Spleen (tissue), 11 donors: ENCODE results near the gene NAT10. TPM values are rescaled to one million over a fixed set of nuclear protein-coding genes. Genes with fewer than 3 reads are reported as not detected.

Experiments used
- DNase-seq: peaks from one replicate; pipeline ENCODE4 v3.0.0-alpha.2; 2020
- H3K27ac ChIP-seq, 8 donors: fragments of 200-600 bp; sonication (generic) in 7 of 8; 1 replicate in 4 of 8; 2 replicates in 4 of 8; pipeline versions ENCODE4 v1.5.0 to v1.8.0; 2016 to 2021; ENCODE audit warnings: inconsistent platforms in 4 of 8, mild to moderate bottlenecking in 4 of 8, moderate library complexity in 1 of 8
- H3K27me3 ChIP-seq, 7 donors: fragments of 200-600 bp; sonication (generic) in 6 of 7; replicated peaks in 1 of 7; 1 replicate in 4 of 7; 2 replicates in 3 of 7; pipeline versions ENCODE4 v1.5.0 to v1.8.0; 2016 to 2021; ENCODE audit warnings: inconsistent platforms in 3 of 7, mild to moderate bottlenecking in 1 of 7
- H3K36me3 ChIP-seq, 6 donors: fragments of 200-600 bp; sonication (generic) in 5 of 6; 1 replicate in 4 of 6; 2 replicates in 2 of 6; pipeline versions ENCODE4 v1.5.0 to v1.8.0; 2016 to 2021; ENCODE audit warnings: inconsistent platforms in 2 of 6
- H3K4me1 ChIP-seq, 6 donors: fragments of 200-600 bp; sonication (generic) in 5 of 6; 1 replicate in 3 of 6; 2 replicates in 3 of 6; pipeline versions ENCODE4 v1.5.0 to v1.8.0; 2016 to 2021; ENCODE audit warnings: inconsistent platforms in 3 of 6
- H3K4me3 ChIP-seq, 8 donors: fragments of 200-600 bp; sonication (generic) in 7 of 8; 1 replicate in 4 of 8; 2 replicates in 4 of 8; pipeline versions ENCODE4 v1.5.0 to v1.8.0; 2016 to 2021; ENCODE audit warnings: inconsistent platforms in 4 of 8, mild to moderate bottlenecking in 4 of 8, moderate library complexity in 2 of 8
- H3K9me3 ChIP-seq, 8 donors: fragments of 200-600 bp; sonication (generic) in 7 of 8; 1 replicate in 4 of 8; 2 replicates in 4 of 8; pipeline versions ENCODE4 v1.5.0 to v1.8.0; 2016 to 2021; ENCODE audit warnings: inconsistent platforms in 4 of 8
- CTCF ChIP-seq, 11 experiments: fragments of 200-600 bp in 7 of 11; fragments of 450-650 bp in 4 of 11; sonication (generic) in 4 of 11; IDR thresholded peaks in 8 of 11; conservative IDR thresholded peaks in 3 of 11; 1 replicate in 7 of 11; 2 replicates in 4 of 11; pipeline versions ENCODE4 v1.4.0 to v1.8.0; 2016 to 2021; ENCODE audit warnings: antibody characterized with exemption in 11 of 11, inconsistent platforms in 4 of 11, mild to moderate bottlenecking in 1 of 11
- POLR2A ChIP-seq, 3 donors: fragments of 450-650 bp; IDR thresholded peaks; one replicate each; pipeline ENCODE4 v1.5.1; 2017; ENCODE audit warnings: antibody characterized with exemption in 3 of 3, mild to moderate bottlenecking in 1 of 3
- POLR2AphosphoS5 ChIP-seq, 3 donors: sonication (generic); formaldehyde crosslinking; IDR thresholded peaks; one replicate each; pipeline ENCODE4 v1.5.1; 2017; ENCODE audit warnings: antibody characterized with exemption in 3 of 3
- WGBS, 5 donors: extraction: QIAGEN DNeasy Blood & Tissue Kit in 3 of 5; methylation state at CpG; one replicate each; pipeline versions ENCODE4 v1.1.5 to v1.1.7; 2013 to 2018; 5-methylcytosine and 5-hydroxymethylcytosine counted together
- intact Hi-C: fragments of 100-400 bp; cut with DNase I; formaldehyde crosslinking; loops from one replicate; pipeline ENCODE4 v1.15.0; 2023; ENCODE audit warnings: low total_unique reads
- polyA plus RNA-seq, 3 donors: library from polyadenylated mRNA; stranded (reverse); fragments of 200-250 nt; gene quantifications; one replicate each; pipeline ENCODE4 v1.2.1, GENCODE V29; 2013
- total RNA-seq, 7 donors: library from RNA; depleted of rRNA in 3 of 7; stranded (reverse); fragments of >200 nt in 3 of 7; fragmentation: NEBNext Ultra II Directional in 4 of 7; extraction: Animal tissue kit (Norgen Biotek cat#: 25700) in 4 of 7; gene quantifications; one replicate each; pipeline versions ENCODE4 v1.1.0 to v1.2.1, GENCODE V29; 2016 to 2021
- donor health status: healthy with polysubstance abuse.
- donor health status: DM: no; HTN: no; CAD: no; lungs with moderate emphysema.
- donor health status: DM: no; HTN: no; CAD: no.
- donor health status: Bipolar disorder and iron deficiency.
- donor health status: healthy.
- donor health status: DM: no; HTN: no; CAD: no.
- donor health status: DM: yes; HTN: yes; CAD: no.

Gene NAT10
- total and polyA plus RNA-seq, 10 donors: 27.6 to 64.5 (median 38.3) TPM

- peaks cover 0 to 16% (median 0%) of the 10 kb centered on the region in 7 donors for H3K27me3 ChIP-seq
- no peak for DNase-seq
- no peak overlapping the region for H3K4me3 ChIP-seq
- TF ChIP-seq CTCF (IDR thresholded peaks at IDR 0.05 in 8 of 11, conservative IDR thresholded peaks at IDR 0.05 in 3 of 11): no peak
- no peak for TF ChIP-seq POLR2AphosphoS5 (IDR thresholded peaks at IDR 0.05)
- no peak for TF ChIP-seq POLR2A (IDR thresholded peaks at IDR 0.05)
- intact Hi-C loops: loop anchor here (5.0 kb wide), 1 partner anchor 311 kb away; no protein-coding TSS in a partner anchor
- WGBS, 5 donors: 69 to 85% (median 79%) methylated on average over 2 of the region's 2 CpGs
- no peaks in the 10 kb centered on the region for H3K36me3 ChIP-seq
- no peak overlapping the region for H3K27ac ChIP-seq
- H3K4me1 ChIP-seq: peaks cover 0 to 24% (median 12%) of the 10 kb centered on the region in 6 donors
- H3K9me3 ChIP-seq: no peaks in the 10 kb centered on the region
Observed at GRCh38 chr11:34176751-34177209, 71.4 kb downstream of the NAT10 start.

- intact Hi-C loops: loop anchor here (5.0 kb wide), 1 partner anchor 309 kb away; no protein-coding TSS in a partner anchor
- no peak for DNase-seq
- Histone ChIP-seq H3K4me1 (peaks cover 0 to 24% (median 12%) of the 10 kb centered on the region in 6 donors), H3K9me3 (no peaks in the 10 kb centered on the region), H3K27me3 (peaks cover 0 to 6% (median 0%) of the 10 kb centered on the region in 7 donors), H3K36me3 (no peaks in the 10 kb centered on the region), H3K4me3 (no peak overlapping the region), H3K27ac (no peak overlapping the region)
- 87 to 92% (median 92%) methylated on average over 10 of the region's 10 CpGs for WGBS, 5 donors
- TF ChIP-seq CTCF (IDR thresholded peaks at IDR 0.05 in 8 of 11, conservative IDR thresholded peaks at IDR 0.05 in 3 of 11) (no peak), POLR2A (IDR thresholded peaks at IDR 0.05) (no peak), POLR2AphosphoS5 (IDR thresholded peaks at IDR 0.05) (no peak)
Observed at GRCh38 chr11:34178209-34178821, 72.9 kb downstream of the NAT10 start.

- no peaks in the 10 kb centered on the region for H3K36me3 ChIP-seq
- WGBS, 5 donors: 85 to 95% (median 92%) methylated on average over 9 of the region's 9 CpGs
- no peak overlapping the region for H3K27ac ChIP-seq
- no peak for TF ChIP-seq POLR2A (IDR thresholded peaks at IDR 0.05)
- no peak for TF ChIP-seq CTCF (IDR thresholded peaks at IDR 0.05 in 8 of 11, conservative IDR thresholded peaks at IDR 0.05 in 3 of 11)
- no peak for TF ChIP-seq POLR2AphosphoS5 (IDR thresholded peaks at IDR 0.05)
- no peaks in the 10 kb centered on the region for H3K9me3 ChIP-seq
- H3K4me3 ChIP-seq: no peak overlapping the region
- no peaks in the 10 kb centered on the region for H3K27me3 ChIP-seq
- peaks cover 0 to 16% (median 11%) of the 10 kb centered on the region in 6 donors for H3K4me1 ChIP-seq
- DNase-seq: no peak
- intact Hi-C loops: loop anchor here (5.0 kb wide), 1 partner anchor 308 kb away; no protein-coding TSS in a partner anchor
Observed at GRCh38 chr11:34179026-34179675, 73.7 kb downstream of the NAT10 start.
